GM21447 (cell line): ENCODE measurements around the gene CLIC3.
"Not testable (repeated sequence)": the region's sequence is repeated elsewhere in the genome, so short reads cannot be mapped to it uniquely, and the experiment has no call there.

Source experiments
- ATAC-seq: cut with Tn5 transposase; IDR thresholded peaks from one replicate; pipeline ENCODE4 v1.9.1; 2021; ENCODE audit not compliant: unreplicated experiment

Gene CLIC3

DNA sequence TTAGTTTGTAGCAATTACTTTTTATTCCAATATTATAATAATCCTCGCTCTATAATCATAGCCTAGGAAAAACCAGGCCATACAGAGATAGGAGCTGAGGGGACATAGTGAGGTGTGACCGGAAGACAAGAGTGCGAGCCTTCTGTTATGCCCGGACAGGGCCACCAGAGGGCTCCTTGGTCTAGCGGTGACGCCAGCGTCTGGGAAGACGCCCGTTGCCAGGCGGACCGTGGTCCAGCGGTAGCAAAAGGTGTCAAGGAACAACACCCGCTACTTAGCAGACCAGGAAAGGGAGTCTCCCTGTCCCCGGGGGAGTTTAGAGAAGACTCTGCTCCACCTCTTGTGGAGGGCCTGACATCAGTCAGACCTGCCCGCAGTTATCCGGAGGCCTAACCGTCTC, 7.9 kb upstream of the CLIC3 start:
- not testable (repeated sequence) for ATAC-seq

GRCh38 chr9:137002646-137003041, 6.3 kb upstream of the CLIC3 start:
- no peak for ATAC-seq

GRCh38 chr9:137001857-137002645, 5.7 kb upstream of the CLIC3 start:
- no peak for ATAC-seq

DNA sequence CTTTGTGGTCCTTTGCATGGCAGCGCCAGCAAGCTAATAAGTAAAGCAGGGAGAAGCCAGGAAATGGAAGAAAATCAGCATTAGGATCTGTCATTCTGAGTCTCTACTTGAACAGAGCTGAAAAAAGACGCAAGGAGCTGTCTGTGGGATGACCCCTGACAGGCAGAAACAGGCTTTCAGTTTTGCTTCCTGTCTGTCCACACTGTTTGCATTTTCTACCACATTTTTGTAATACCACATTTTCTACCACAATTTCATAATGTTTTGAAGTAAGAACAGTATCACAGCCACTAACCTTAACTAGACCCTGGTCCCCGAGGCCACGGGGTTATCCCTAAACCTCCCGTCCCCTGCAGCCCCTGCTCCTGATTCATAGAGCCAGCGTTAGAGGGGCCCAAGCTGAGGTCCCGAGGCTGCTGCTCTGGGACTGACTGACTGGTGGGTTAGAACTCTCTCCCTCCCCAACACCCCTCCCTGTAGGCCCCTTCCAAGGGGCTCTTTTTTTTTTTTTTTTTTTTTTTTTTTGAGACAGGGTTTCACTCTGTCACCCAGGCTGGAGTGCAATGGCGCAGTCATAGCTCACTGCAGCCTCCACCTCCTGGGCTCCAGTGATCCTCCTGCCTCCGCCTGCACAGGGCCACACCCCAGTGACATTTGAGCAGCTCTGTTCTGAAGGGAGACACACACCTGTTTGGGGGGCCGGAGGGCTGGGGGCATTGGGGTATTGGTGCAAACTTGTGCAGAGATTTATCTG, 4.0 kb upstream of the CLIC3 start:
- ATAC-seq: no peak

DNA sequence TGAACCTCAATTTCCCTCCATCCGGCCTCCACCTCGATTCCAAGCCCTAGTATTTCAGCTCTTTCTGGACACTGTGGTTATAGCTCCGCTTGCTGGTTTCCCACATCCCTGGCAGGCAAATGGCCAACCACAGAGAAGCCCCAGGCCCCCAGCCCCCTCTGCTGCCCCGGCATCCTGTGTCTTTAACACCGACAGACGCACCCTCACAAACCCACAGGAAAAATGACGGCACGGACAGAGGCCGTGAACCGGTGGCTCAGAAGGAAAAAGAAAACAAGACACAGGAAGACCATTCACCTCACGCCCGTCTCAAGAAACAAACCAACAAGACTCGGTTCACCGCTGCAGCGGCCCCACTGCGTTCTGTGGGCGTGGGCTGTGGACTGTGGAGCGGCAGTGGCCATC, 1.5 kb upstream of the CLIC3 start:
- ATAC-seq: no peak

GRCh38 chr9:136997371-136997770, 1.0 kb upstream of the CLIC3 start:
- no peak for ATAC-seq

DNA sequence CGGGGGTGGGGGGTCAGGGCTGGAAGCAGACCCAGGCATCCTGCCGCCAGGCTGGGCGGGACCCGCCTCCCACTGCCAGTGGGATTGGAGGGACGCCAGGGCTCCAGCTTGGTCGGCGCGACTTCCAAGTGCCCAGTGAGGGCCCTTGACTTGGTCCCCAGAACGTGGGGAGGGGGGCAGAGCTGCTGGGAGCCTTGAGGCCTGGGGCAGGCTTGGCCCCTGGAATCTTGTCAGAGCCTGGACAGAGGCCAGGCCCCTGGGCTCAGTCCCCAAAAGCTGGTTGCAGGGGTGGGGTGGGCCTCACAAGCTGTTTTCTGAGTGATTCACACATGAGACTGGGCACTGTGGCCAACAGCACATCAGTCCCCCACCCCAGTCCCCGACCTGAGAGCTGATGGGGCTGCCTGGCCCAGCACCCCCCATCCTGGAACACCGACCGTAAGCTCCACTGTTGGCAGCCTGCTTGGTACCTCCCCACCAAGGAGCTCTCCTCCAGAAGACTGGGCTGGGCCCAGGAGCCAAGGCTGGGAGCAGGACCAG, 526 bp downstream of the CLIC3 start:
- no peak for ATAC-seq

GRCh38 chr9:136995362-136995761, 1.0 kb downstream of the CLIC3 start:
- ATAC-seq: no peak

GRCh38 chr9:136994888-136995230, 1.5 kb downstream of the CLIC3 start:
- no peak for ATAC-seq

DNA sequence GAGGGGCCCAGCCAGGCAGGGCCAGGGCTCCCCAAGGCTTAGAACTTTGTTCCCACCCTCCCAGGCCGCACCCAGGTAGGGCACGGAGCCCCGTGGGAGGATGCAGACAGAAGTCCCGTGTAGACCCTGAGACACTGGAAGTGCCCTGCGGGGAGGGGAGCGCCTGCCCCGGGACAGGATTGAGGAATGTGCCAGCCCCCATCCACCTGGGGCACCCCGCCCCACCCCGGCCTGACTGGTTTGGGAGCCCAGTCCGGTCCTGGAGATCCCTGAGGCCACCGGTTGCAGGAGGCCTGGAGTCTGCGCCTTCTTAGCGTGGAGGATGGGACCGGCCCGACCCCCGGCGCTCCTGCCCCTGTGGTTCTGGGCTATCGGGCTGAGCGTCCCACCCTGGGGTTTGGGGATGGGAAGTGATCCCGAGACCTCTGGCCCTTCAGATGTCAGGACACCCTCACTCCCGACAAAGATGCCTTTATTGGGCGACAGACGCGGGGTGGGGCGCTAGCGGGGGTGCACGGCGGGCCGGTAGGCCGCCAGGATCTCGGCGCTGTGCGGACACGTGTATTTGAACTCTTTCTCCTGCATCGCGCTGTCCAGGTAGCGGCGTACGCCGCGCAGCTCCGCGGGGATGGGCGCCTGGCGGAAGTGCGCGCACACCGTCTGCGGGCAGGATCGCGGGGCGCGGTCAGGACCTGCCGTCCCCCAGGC, 2.0 kb downstream of the CLIC3 start:
- ATAC-seq: no peak

GRCh38 chr9:136992819-136993369, 3.5 kb downstream of the CLIC3 start:
- ATAC-seq: no peak

- ATAC-seq: peak; percentile 67
These were observed 4.2 kb downstream of the CLIC3 start, which contains the start of gene PAXX for GRCh38 chr9:136991993-136992818. Gene PAXX (plus strand): TSS chr9:136992422. CDS start chr9:136992444, 22 bp downstream.

DNA sequence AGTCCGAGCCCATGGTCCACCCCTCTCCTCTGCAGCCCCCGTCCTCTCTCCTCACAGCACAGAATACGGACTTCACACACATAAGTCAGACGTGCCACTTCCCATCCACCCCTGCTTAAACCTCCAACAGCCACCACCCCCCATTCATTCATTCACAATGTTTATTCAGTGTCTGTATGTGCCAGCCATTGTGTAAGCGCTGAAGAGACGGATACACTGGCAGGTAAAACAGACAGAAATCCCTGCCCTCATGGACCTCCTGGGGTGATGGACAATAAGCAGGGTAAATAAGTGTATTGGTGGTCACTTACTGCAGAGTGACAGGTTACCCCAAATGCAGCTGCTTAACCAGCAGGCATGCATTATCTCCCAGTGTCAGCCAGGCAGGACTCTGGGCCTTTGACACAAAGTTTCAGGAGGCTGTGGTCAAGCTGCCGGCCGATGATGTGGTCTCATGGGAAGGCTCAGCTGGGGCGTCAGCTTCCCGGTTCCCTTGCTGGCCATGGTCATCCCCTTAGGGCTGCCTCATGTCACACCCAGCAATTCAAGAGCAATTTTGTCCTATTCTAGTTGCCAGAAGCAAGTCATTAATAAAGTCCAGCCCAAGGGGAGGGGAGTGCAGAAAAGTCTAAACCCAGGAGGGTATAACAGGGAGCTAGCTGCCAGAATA, 6.0 kb downstream of the CLIC3 start:
- no peak for ATAC-seq

DNA sequence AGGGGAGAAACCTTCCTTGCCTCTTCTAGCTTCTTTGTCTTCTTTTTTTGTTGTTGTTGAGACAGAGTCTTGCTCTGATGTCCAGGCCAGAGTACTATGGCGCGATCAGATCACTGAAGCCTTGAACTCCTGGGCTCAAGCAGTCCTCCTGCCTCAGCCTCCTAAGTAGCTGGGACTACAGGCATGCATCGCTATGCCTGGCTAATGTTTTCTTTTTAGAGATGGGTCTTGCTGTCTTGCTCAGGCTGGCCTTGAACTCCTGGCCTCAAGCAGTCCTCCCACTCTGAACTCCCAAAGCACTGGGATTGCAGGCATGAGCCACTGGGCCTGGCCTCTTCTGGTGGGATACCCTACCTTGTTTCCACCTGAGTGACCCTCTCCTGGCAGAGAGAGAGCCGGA, 7.5 kb downstream of the CLIC3 start:
- ATAC-seq: no peak

- no peak for ATAC-seq
These were observed 10.5 kb downstream of the CLIC3 start for GRCh38 chr9:136985853-136986252.

GRCh38 chr9:136985027-136985602, 11.3 kb downstream of the CLIC3 start:
- no peak for ATAC-seq

DNA sequence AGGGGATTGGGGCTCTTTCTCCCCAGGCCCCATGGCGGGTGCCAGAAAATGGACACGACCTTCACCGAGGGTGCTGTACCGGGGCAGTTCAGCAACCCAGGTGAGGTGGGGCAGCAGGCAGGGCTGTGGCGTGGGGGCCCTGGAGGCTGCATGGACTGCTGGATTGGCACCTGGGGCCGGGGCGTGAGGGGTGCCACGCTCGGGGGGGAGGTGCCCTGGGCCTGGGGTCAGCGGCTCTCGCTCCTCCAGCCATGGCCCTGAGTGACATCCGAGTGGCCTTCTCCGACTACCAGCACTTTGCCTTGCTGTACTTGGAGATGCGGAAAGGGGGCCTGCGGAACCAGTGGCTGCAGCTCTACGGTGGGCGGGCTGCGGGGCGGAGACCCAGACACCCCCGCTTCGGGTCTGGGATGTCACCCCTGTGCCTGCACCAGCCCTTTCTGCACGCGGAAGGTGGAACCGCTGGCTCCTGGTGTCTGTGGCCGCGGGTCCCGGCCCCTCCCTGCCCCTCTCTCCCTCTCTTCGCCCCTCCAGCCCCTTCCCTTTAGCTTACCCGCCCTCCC, 11.8 kb downstream of the CLIC3 start:
- ATAC-seq: no peak

- no peak for ATAC-seq
These were observed 12.6 kb downstream of the CLIC3 start for GRCh38 chr9:136983656-136984314.

DNA sequence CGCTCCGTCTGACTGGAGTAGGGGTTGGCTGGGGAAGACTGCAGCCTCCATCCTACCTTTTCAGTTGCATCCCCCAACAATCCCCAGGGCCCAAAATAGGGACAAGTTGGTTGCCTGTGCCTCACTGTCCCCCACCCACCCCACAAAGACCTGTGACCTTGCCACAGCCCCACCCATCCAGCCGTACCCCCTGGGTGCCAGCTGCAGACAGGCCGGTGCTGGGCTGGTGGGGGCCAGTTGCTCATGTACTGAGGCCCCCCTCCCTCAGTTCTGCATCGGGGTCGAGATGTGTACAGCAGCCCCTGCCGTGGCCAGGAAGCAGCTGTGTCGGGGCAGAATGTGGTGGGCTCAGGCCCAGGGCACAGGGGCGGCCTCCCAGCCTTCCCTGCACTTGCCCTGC, 13.2 kb downstream of the CLIC3 start:
- no peak for ATAC-seq
